HepG2 (cell line): ENCODE measurements around the gene TMBIM4. TPM values are rescaled to one million over a fixed set of nuclear protein-coding genes. Genes with fewer than 3 reads are reported as not detected.
A peak's percentile ranks its signal among the peaks of the same experiment; 100 is the strongest.

Experiments
- HDAC2 ChIP-seq: sonication (generic); formaldehyde crosslinking; IDR thresholded peaks from 2 replicates; pipeline ENCODE4 v1.4.0; 2020; ENCODE audit warnings: missing genetic modification reagents
- NONO ChIP-seq, 2 experiments: fragments of 450-650 bp in 1 of 2; sonication (generic) in 1 of 2; formaldehyde crosslinking in 1 of 2; IDR thresholded peaks in 1 of 2; conservative IDR thresholded peaks in 1 of 2; 2 replicates each; pipeline versions ENCODE4 v1.6.1 to v1.8.0; 2017 to 2022; ENCODE audit warnings: mild to moderate bottlenecking in 1 of 2, missing genetic modification reagents in 1 of 2, moderate library complexity in 1 of 2
- SP4 ChIP-seq: sonication (generic); formaldehyde crosslinking; IDR thresholded peaks from 2 replicates; pipeline ENCODE4 v1.8.1; 2023; ENCODE audit warnings: mild to moderate bottlenecking, missing genetic modification reagents
- TEAD3 ChIP-seq: optimal IDR thresholded peaks from 2 replicates; pipeline ENCODE3; 2016; ENCODE audit warnings: borderline replicate concordance
- YEATS2 ChIP-seq: sonication (generic); formaldehyde crosslinking; IDR thresholded peaks from 2 replicates; pipeline ENCODE4 v1.4.0; 2020; ENCODE audit warnings: missing genetic modification reagents, borderline replicate concordance
- ZNF264 ChIP-seq: sonication (generic); formaldehyde crosslinking; IDR thresholded peaks from 2 replicates; pipeline ENCODE4 v1.4.0; 2020; ENCODE audit warnings: missing genetic modification reagents
- ZNF547 ChIP-seq: sonication (generic); formaldehyde crosslinking; IDR thresholded peaks from 2 replicates; pipeline ENCODE4 v1.5.1; 2020; ENCODE audit warnings: mild to moderate bottlenecking, missing genetic modification reagents
- polyA plus RNA-seq, 8 experiments: library from polyadenylated mRNA; depleted of rRNA in 3 of 8; stranded (reverse) in 7 of 8; unstranded in 1 of 8; fragments of >200 nt; fragmentation: Illumina TruSeq in 4 of 8; extraction: Trizol in 4 of 8; gene quantifications; 2 replicates each; pipeline versions ENCODE4 v1.2.1 to v1.2.3, GENCODE V29; 2011 to 2016; ENCODE audit warnings: low read depth in 4 of 8, missing spikeins in 1 of 8, mixed read lengths in 1 of 8; ENCODE audit not compliant: insufficient read depth in 1 of 8
- total RNA-seq, 5 experiments: library from RNA; depleted of rRNA; stranded (reverse); fragments of >200 nt; fragmentation: Illumina TruSeq; extraction: Trizol; gene quantifications; 2 replicates each; pipeline ENCODE4 v1.2.3, GENCODE V29; 2016; ENCODE audit warnings: low read depth in 1 of 5
- TF ChIP-seq, protein P1 (sequence below): sonication (generic); formaldehyde crosslinking; IDR thresholded peaks from 2 replicates; pipeline ENCODE4 v1.8.1; 2022; ENCODE audit warnings: mild to moderate bottlenecking, missing genetic modification reagents
- TF ChIP-seq, protein P2 (sequence below): sonication (generic); formaldehyde crosslinking; IDR thresholded peaks from 2 replicates; pipeline ENCODE4 v1.5.0; 2020; ENCODE audit warnings: mild to moderate bottlenecking, missing genetic modification reagents
- TF ChIP-seq, protein P3 (sequence below): sonication (generic); formaldehyde crosslinking; IDR thresholded peaks from 2 replicates; pipeline ENCODE4 v1.8.0; 2022; ENCODE audit warnings: mild to moderate bottlenecking, missing genetic modification reagents, moderate library complexity
- TF ChIP-seq, protein P4 (sequence below): sonication (generic); formaldehyde crosslinking; IDR thresholded peaks from 2 replicates; pipeline ENCODE4 v1.4.0; 2020; ENCODE audit warnings: missing genetic modification reagents
- TF ChIP-seq, protein P5 (sequence below): sonication (generic); formaldehyde crosslinking; IDR thresholded peaks from 2 replicates; pipeline ENCODE4 v1.4.0; 2020; ENCODE audit warnings: low read depth, missing genetic modification reagents

Gene TMBIM4
- total and polyA plus RNA-seq, 2 of the 13 experiments (the other 11 are each of a cell fraction or from before 2014, with no cell fraction given) = 60.5 to 67.7 TPM

DNA sequence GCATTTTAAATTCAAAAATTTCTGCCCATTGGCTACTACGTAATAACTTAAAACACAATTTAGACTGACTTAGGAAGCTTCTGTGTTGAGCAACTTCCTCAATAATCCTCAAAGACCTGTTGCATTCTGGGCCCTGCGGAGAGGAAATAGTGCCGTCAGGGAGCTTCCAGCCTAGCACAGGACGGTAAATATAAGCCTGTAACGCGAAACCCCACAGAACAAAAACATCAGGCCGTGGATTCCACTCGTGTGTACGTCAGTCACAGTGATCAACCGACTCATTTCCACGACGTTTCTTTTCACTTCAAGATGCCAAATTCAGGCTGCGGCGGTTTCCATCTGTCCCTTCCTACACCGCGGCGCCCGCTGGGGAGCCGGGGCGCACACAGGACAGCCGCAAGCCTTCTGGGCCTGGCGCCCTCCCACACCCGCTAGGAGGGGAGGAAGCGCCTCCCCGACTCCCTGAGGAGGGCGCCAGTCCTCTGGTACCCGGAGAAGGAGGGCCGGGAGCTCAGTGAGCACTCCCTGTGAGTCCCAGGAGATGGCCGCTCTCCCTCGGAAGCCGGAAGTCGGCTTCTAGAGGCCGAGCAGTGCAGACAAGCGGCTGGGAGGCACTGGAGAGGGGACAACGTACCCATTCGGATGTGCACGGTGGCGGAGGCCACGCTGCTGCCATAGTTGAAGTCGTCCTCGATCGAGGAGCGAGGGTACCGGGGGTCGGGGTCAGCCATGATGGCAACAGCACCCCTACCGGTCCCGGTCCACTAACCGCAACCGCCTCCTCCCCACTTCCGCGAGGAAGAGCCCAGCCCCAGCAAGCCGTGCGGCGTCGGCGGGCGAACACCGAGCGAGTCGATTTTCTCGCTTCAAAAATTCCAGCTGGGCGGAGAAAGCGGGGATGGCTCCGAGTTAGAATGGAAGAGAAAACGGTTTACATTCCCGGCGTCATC, at the start of gene TMBIM4 (continued):
- TF ChIP-seq NONO (IDR thresholded peaks at IDR 0.05) (no peak), NONO (CRISPR knock-in tag; conservative IDR thresholded peaks at IDR 0.05) (peak; percentile 77), YEATS2 (CRISPR knock-in tag) (peak; percentile 51; the same call in 1 of the 2 replicates), ZNF547 (CRISPR knock-in tag) (peak; percentile 89), TEAD3 (CRISPR knock-in tag) (peak; percentile 52), HDAC2 (CRISPR knock-in tag) (peak; percentile 65; the same call in 1 of the 2 replicates), SP4 (peak; percentile 45; the same call in 1 of the 2 replicates), ZNF264 (CRISPR knock-in tag) (0 out of 2 replicates have a peak, but pooled peaks have one; percentile 2)
- TF ChIP-seq, protein P1, sequence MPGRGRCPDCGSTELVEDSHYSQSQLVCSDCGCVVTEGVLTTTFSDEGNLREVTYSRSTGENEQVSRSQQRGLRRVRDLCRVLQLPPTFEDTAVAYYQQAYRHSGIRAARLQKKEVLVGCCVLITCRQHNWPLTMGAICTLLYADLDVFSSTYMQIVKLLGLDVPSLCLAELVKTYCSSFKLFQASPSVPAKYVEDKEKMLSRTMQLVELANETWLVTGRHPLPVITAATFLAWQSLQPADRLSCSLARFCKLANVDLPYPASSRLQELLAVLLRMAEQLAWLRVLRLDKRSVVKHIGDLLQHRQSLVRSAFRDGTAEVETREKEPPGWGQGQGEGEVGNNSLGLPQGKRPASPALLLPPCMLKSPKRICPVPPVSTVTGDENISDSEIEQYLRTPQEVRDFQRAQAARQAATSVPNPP (CRISPR knock-in tag) = no peak
- TF ChIP-seq, protein P2, sequence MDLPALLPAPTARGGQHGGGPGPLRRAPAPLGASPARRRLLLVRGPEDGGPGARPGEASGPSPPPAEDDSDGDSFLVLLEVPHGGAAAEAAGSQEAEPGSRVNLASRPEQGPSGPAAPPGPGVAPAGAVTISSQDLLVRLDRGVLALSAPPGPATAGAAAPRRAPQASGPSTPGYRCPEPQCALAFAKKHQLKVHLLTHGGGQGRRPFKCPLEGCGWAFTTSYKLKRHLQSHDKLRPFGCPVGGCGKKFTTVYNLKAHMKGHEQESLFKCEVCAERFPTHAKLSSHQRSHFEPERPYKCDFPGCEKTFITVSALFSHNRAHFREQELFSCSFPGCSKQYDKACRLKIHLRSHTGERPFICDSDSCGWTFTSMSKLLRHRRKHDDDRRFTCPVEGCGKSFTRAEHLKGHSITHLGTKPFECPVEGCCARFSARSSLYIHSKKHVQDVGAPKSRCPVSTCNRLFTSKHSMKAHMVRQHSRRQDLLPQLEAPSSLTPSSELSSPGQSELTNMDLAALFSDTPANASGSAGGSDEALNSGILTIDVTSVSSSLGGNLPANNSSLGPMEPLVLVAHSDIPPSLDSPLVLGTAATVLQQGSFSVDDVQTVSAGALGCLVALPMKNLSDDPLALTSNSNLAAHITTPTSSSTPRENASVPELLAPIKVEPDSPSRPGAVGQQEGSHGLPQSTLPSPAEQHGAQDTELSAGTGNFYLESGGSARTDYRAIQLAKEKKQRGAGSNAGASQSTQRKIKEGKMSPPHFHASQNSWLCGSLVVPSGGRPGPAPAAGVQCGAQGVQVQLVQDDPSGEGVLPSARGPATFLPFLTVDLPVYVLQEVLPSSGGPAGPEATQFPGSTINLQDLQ (CRISPR knock-in tag) = peak; percentile 85; the same call in 1 of the 2 replicates
- TF ChIP-seq, protein P3, sequence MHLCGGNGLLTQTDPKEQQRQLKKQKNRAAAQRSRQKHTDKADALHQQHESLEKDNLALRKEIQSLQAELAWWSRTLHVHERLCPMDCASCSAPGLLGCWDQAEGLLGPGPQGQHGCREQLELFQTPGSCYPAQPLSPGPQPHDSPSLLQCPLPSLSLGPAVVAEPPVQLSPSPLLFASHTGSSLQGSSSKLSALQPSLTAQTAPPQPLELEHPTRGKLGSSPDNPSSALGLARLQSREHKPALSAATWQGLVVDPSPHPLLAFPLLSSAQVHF (CRISPR knock-in tag) = no peak
- TF ChIP-seq, protein P4, sequence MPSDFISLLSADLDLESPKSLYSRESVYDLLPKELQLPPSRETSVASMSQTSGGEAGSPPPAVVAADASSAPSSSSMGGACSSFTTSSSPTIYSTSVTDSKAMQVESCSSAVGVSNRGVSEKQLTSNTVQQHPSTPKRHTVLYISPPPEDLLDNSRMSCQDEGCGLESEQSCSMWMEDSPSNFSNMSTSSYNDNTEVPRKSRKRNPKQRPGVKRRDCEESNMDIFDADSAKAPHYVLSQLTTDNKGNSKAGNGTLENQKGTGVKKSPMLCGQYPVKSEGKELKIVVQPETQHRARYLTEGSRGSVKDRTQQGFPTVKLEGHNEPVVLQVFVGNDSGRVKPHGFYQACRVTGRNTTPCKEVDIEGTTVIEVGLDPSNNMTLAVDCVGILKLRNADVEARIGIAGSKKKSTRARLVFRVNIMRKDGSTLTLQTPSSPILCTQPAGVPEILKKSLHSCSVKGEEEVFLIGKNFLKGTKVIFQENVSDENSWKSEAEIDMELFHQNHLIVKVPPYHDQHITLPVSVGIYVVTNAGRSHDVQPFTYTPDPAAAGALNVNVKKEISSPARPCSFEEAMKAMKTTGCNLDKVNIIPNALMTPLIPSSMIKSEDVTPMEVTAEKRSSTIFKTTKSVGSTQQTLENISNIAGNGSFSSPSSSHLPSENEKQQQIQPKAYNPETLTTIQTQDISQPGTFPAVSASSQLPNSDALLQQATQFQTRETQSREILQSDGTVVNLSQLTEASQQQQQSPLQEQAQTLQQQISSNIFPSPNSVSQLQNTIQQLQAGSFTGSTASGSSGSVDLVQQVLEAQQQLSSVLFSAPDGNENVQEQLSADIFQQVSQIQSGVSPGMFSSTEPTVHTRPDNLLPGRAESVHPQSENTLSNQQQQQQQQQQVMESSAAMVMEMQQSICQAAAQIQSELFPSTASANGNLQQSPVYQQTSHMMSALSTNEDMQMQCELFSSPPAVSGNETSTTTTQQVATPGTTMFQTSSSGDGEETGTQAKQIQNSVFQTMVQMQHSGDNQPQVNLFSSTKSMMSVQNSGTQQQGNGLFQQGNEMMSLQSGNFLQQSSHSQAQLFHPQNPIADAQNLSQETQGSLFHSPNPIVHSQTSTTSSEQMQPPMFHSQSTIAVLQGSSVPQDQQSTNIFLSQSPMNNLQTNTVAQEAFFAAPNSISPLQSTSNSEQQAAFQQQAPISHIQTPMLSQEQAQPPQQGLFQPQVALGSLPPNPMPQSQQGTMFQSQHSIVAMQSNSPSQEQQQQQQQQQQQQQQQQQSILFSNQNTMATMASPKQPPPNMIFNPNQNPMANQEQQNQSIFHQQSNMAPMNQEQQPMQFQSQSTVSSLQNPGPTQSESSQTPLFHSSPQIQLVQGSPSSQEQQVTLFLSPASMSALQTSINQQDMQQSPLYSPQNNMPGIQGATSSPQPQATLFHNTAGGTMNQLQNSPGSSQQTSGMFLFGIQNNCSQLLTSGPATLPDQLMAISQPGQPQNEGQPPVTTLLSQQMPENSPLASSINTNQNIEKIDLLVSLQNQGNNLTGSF = peak; percentile 25; the same call in 1 of the 2 replicates
- TF ChIP-seq, protein P5, sequence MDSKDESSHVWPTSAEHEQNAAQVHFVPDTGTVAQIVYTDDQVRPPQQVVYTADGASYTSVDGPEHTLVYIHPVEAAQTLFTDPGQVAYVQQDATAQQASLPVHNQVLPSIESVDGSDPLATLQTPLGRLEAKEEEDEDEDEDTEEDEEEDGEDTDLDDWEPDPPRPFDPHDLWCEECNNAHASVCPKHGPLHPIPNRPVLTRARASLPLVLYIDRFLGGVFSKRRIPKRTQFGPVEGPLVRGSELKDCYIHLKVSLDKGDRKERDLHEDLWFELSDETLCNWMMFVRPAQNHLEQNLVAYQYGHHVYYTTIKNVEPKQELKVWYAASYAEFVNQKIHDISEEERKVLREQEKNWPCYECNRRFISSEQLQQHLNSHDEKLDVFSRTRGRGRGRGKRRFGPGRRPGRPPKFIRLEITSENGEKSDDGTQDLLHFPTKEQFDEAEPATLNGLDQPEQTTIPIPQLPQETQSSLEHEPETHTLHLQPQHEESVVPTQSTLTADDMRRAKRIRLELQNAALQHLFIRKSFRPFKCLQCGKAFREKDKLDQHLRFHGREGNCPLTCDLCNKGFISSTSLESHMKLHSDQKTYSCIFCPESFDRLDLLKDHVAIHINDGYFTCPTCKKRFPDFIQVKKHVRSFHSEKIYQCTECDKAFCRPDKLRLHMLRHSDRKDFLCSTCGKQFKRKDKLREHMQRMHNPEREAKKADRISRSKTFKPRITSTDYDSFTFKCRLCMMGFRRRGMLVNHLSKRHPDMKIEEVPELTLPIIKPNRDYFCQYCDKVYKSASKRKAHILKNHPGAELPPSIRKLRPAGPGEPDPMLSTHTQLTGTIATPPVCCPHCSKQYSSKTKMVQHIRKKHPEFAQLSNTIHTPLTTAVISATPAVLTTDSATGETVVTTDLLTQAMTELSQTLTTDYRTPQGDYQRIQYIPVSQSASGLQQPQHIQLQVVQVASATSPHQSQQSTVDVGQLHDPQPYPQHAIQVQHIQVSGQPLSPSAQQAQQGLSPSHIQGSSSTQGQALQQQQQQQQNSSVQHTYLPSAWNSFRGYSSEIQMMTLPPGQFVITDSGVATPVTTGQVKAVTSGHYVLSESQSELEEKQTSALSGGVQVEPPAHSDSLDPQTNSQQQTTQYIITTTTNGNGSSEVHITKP (CRISPR knock-in tag) = peak; percentile 28; the same call in 1 of the 2 replicates
